Measurements from ENCODE around the gene EVC2. TPM values are rescaled to one million over a fixed set of nuclear protein-coding genes. Genes with fewer than 3 reads are reported as not detected.

The EVC2 gene
- total and polyA plus RNA-seq, 2 of the 4 experiments (the other 2 are of a cell fraction), result 2.7 to 5.9 TPM

DNA sequence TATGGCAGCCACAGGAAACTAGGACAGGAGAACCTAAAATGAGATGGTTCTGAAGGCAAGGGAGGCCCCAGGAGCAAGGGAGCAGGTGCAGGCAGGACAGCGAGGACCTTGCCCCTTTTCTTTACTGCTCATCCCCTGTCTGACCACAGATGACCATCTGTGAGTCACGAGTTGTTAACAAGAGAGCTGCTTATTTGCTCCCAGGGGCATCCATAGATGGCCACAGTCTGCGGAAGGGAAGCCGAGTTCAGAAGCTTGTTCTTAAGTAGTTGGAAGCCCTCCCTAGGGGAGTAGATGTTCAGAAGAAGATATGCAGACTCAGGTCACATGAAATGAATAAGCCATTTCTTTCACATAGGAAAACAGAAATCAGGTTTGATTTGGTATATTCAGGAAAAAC lies 69.4 kb downstream of the EVC2 start:
- peaks cover 13% of the 10 kb centered on the region for H3K9me1 ChIP-seq (ENCODE audit: insufficient read depth, low read length)
- dilution Hi-C loops (cut with HindIII; ENCODE audit: low sequenced_read_pairs, unreplicated experiment), result no loop called here
- no peak overlapping the region for H3K56ac ChIP-seq (ENCODE audit: extremely low read depth, insufficient read depth, low read length)
- no peaks in the 10 kb centered on the region for H3K9me3 ChIP-seq (ENCODE audit: control insufficient read depth, insufficient read depth, low read length)
- peaks cover 0 to 9% of the 10 kb centered on the region in 2 experiments; a peak in 2 of 4 replicates for H3K79me1 ChIP-seq (ENCODE audit: low read depth in 1 of 2, low read length in 2 of 2)
- peak overlapping the region; percentile 3 to 13; a peak in 3 of 4 replicates for H4K8ac ChIP-seq (ENCODE audit: low read depth in 2 of 2, low read length in 2 of 2)
- no TSS peak for BruUV-seq (replicated peaks)
- peak overlapping the region; percentile 0 for H2AFZ ChIP-seq (replicated peaks; ENCODE audit: low read length, poor library complexity)
- TF ChIP-seq SMC3 (IDR thresholded peaks at IDR 0.05; ENCODE audit: low read depth, low read length) (no peak), FOS (IDR thresholded peaks at IDR 0.05; ENCODE audit: low read depth, low read length) (peak; percentile 43; the same call in 1 of the 2 replicates)
- in situ Hi-C loops (cut with MboI; ENCODE audit: low sequenced_read_pairs), result no loop called here
- peak overlapping the region; percentile 14 for H2AK9ac ChIP-seq (replicated peaks; ENCODE audit: low read depth, low read length, poor library complexity)
- CTCF ChIA-PET, result interaction anchor here (1.2 kb wide), 1 partner anchor 76 kb away, joined by 3 read pairs; no protein-coding TSS in a partner anchor
- H2BK20ac ChIP-seq (ENCODE audit: low read depth, low read length), result peak overlapping the region; percentile 72; the same call in 1 of the 2 replicates
- peak overlapping the region; percentile 81 for H2BK120ac ChIP-seq (ENCODE audit: low read depth, low read length)
- no peak overlapping the region for H2BK15ac ChIP-seq (ENCODE audit: low read depth, low read length)
- POLR2A ChIA-PET (ENCODE audit: unreplicated experiment), result no interaction called here
- H3K9ac ChIP-seq (ENCODE audit: low read depth, low read length), result no peak overlapping the region
- H3K18ac ChIP-seq (ENCODE audit: low read depth, low read length), result no peak overlapping the region; the same call in 1 of the 2 replicates
- H3K4me3 ChIP-seq (ENCODE audit: insufficient read depth, low read depth, low read length), result no peak overlapping the region
- no peak overlapping the region for H4K5ac ChIP-seq (ENCODE audit: low read depth, low read length)
- intact Hi-C loops (cut with micrococcal nuclease), result loop anchor here (5.0 kb wide), 2 partner anchors 153 to 602 kb away; no protein-coding TSS in a partner anchor
- peak overlapping the region; percentile 79 for H2BK5ac ChIP-seq (ENCODE audit: low read depth, low read length, poor library complexity, severe bottlenecking)
- H3K14ac ChIP-seq (replicated peaks; ENCODE audit: low read depth, low read length), result 0 out of 2 replicates have a peak overlapping the region, but pooled peaks have one; percentile 0
- WGBS, 2 experiments (ENCODE audit: extremely low coverage in 2 of 2, insufficient read length in 1 of 2), result no CpG with 5 or more reads among the region's 4 CpGs
- peaks cover 15% of the 10 kb centered on the region for H3K36me3 ChIP-seq (ENCODE audit: control insufficient read depth, insufficient read depth, low read length)
- peaks cover 15% of the 10 kb centered on the region for H3K4me1 ChIP-seq (ENCODE audit: control insufficient read depth, insufficient read depth, low read length)
- peak overlapping the region; percentile 10 for H3K4ac ChIP-seq (ENCODE audit: low read depth, low read length)
- H3K23ac ChIP-seq (ENCODE audit: low read depth, low read length), result peak overlapping the region; percentile 29; the same call in 1 of the 2 replicates
- no peaks in the 10 kb centered on the region for H4K20me1 ChIP-seq (ENCODE audit: insufficient read depth, low read length)
- DNase-seq (peak; percentile 81), ATAC-seq (ENCODE audit: low read depth) (peak; percentile 28)
- no peak overlapping the region for H3K27ac ChIP-seq (ENCODE audit: insufficient read depth, low read length)
- H4K91ac ChIP-seq (ENCODE audit: insufficient read depth, low read depth, low read length), result no peak overlapping the region
- no peak overlapping the region for H3K4me2 ChIP-seq (ENCODE audit: low read depth, low read length)
- H2AK5ac ChIP-seq (ENCODE audit: low read depth, low read length), result no peak overlapping the region
- H3K27me3 ChIP-seq (ENCODE audit: control insufficient read depth, insufficient read depth, low read length), result no peaks in the 10 kb centered on the region

All from IMR-90 (cell line).